ENCODE results near the gene RELN. TPM values are rescaled to one million over a fixed set of nuclear protein-coding genes. Genes with fewer than 3 reads are reported as not detected.

The RELN gene
- total RNA-seq, 2 donors from 2014 or later, result 2.6 to 3.0 TPM

DNA sequence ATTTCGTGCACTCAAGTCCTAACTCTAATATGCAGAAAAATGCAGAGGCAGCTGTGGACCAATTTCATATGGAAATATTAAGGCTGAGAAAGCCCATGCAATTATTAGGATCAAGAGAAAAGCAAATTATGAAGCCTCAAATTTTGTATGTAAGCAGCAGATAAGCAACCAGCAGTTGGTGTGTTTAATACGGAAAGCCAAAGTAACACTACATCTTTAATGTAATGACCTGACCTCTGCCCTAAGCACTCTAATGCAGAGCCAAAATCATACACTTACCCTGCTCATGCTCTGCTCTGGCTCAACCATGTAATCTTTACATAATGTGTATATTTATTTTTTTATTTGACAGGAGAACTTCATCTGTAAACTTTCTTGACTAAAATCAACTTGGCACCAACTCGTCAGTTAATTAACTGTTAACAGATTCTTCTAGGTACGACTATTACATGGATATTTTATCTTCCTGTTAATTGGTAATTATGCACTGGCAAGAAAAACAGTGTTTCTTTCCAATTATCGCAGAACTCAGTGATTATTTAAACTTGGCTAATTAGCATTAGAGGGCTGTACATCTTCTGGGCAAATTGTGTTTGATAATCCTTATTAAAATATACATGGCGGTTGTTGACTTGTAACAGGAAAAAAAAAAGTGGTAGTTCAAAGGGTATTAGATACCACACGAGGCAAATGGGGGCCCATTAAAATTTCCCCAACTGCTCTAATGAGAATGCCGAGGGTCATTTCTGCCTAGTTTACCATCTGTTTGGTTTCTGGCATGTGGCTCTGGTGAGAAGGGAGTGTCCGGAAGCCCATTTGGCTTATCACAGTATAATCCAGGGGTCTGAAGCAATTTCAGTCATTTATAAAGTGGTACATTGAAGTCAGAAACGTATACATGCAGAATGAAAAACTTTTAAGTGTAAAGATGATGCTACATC, 94.5 kb downstream of the RELN start:
- 56% methylated on average over 10 of the region's 10 CpGs for WGBS
- intact Hi-C loops (cut with DNase I), result no loop called here
- TF ChIP-seq POLR2AphosphoS5 (IDR thresholded peaks at IDR 0.05), result no peak
- no peak for TF ChIP-seq CTCF (IDR thresholded peaks at IDR 0.05)
- no peak for TF ChIP-seq POLR2A (IDR thresholded peaks at IDR 0.05)

GRCh38 chr7:103893350-103893749, 96.1 kb downstream of the RELN start:
- no peaks in the 10 kb centered on the region for H3K36me3 ChIP-seq
- no peak for DNase-seq (ENCODE audit: low spot score)
- no peaks in the 10 kb centered on the region for H3K27me3 ChIP-seq (replicated peaks; ENCODE audit: insufficient read depth)
- TF ChIP-seq CTCF (IDR thresholded peaks at IDR 0.05), result no peak
- TF ChIP-seq POLR2A (IDR thresholded peaks at IDR 0.05), result no peak
- TF ChIP-seq POLR2AphosphoS5 (IDR thresholded peaks at IDR 0.05), result no peak
- no peaks in the 10 kb centered on the region for H3K4me1 ChIP-seq (replicated peaks)
- no peak overlapping the region for H3K27ac ChIP-seq
- H3K4me3 ChIP-seq, result no peak overlapping the region
- intact Hi-C loops (cut with DNase I), result no loop called here
- H3K9me3 ChIP-seq, result no peaks in the 10 kb centered on the region
- 67% methylated on average over 2 of the region's 2 CpGs for WGBS

More for the DNA sequence above, 94.5 kb downstream of the RELN start:
- Histone ChIP-seq H3K36me3 (no peaks in the 10 kb centered on the region), H3K4me1 (replicated peaks) (no peaks in the 10 kb centered on the region), H3K9me3 (no peaks in the 10 kb centered on the region), H3K27ac (no peak overlapping the region), H3K4me3 (no peak overlapping the region), H3K27me3 (replicated peaks; ENCODE audit: insufficient read depth) (no peaks in the 10 kb centered on the region)
- no peak for DNase-seq (ENCODE audit: low spot score)

GRCh38 chr7:103889451-103889850, 100.0 kb downstream of the RELN start:
- WGBS, result 35% methylated on average over 3 of the region's 3 CpGs
- H3K4me1 ChIP-seq (replicated peaks), result no peaks in the 10 kb centered on the region
- no peak for TF ChIP-seq POLR2A (IDR thresholded peaks at IDR 0.05)
- TF ChIP-seq POLR2AphosphoS5 (IDR thresholded peaks at IDR 0.05), result no peak
- TF ChIP-seq CTCF (IDR thresholded peaks at IDR 0.05), result no peak
- no peak for DNase-seq (ENCODE audit: low spot score)
- H3K27me3 ChIP-seq (replicated peaks; ENCODE audit: insufficient read depth), result no peaks in the 10 kb centered on the region
- intact Hi-C loops (cut with DNase I), result no loop called here
- no peaks in the 10 kb centered on the region for H3K36me3 ChIP-seq
- H3K9me3 ChIP-seq, result no peaks in the 10 kb centered on the region
- H3K4me3 ChIP-seq, result no peak overlapping the region
- H3K27ac ChIP-seq, result no peak overlapping the region

DNA sequence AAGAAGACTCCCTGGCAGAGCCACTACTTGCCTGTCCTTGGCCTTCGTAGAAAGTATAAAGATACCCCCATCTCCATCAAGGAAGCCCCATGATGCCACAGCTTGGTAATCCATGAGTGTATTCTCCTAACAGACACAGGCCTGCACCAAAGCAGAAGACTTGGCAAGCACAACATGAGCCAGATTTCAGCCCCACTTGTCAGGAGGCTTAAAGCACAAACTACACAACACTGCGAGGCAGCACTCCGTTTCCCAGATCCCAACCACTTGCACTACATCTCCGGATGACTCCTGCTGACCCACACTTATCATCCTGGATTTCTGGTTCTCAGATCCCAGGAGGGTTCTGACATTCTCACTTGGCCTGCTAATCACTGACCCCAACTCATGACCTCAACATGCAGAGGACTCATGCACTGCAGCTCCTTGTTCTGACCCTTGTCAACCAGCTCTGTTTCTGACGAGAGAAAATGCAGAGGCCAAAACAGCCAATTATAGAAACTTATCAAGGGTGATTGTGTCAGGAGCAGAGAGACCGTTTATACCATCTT, 100.8 kb downstream of the RELN start:
- no peaks in the 10 kb centered on the region for H3K36me3 ChIP-seq
- H3K27ac ChIP-seq, result no peak overlapping the region
- no peaks in the 10 kb centered on the region for H3K4me1 ChIP-seq (replicated peaks)
- H3K9me3 ChIP-seq, result no peaks in the 10 kb centered on the region
- 82% methylated on average over 6 of the region's 6 CpGs for WGBS
- no peak overlapping the region for H3K4me3 ChIP-seq
- intact Hi-C loops (cut with DNase I), result no loop called here
- TF ChIP-seq POLR2A (IDR thresholded peaks at IDR 0.05) (no peak), CTCF (IDR thresholded peaks at IDR 0.05) (no peak), POLR2AphosphoS5 (IDR thresholded peaks at IDR 0.05) (no peak)
- no peak for DNase-seq (ENCODE audit: low spot score)
- H3K27me3 ChIP-seq (replicated peaks; ENCODE audit: insufficient read depth), result no peaks in the 10 kb centered on the region
